ENCODE measurements around the gene BCL6.

- no peak for TF ChIP-seq GLIS3 (CRISPR knock-in tag; IDR thresholded peaks at IDR 0.05)
- no peak for TF ChIP-seq ZC3H10 (CRISPR knock-in tag; IDR thresholded peaks at IDR 0.05)
- no peak for TF ChIP-seq POU6F1 (CRISPR knock-in tag; IDR thresholded peaks at IDR 0.05; ENCODE audit: borderline replicate concordance, low read depth)
- no peak for TF ChIP-seq ESRRG (CRISPR knock-in tag; IDR thresholded peaks at IDR 0.05)
- TF ChIP-seq CSDC2 (CRISPR knock-in tag; IDR thresholded peaks at IDR 0.05) = no peak
- no peak for TF ChIP-seq ARNTL (CRISPR knock-in tag; IDR thresholded peaks at IDR 0.05; ENCODE audit: borderline replicate concordance, low read depth)
- no peak for TF ChIP-seq PATZ1 (CRISPR knock-in tag; IDR thresholded peaks at IDR 0.05; ENCODE audit: borderline replicate concordance)
- no peak for TF ChIP-seq ZFP3 (CRISPR knock-in tag; IDR thresholded peaks at IDR 0.05)
- no peak for TF ChIP-seq ZFP30 (CRISPR knock-in tag; IDR thresholded peaks at IDR 0.05)
- TF ChIP-seq RARB (CRISPR knock-in tag; IDR thresholded peaks at IDR 0.05) = no peak
- TF ChIP-seq TOX (CRISPR knock-in tag; IDR thresholded peaks at IDR 0.05; ENCODE audit: borderline replicate concordance) = no peak
- no peak for TF ChIP-seq PPARA (CRISPR knock-in tag; IDR thresholded peaks at IDR 0.05; ENCODE audit: borderline replicate concordance)
- TF ChIP-seq ISL1 (CRISPR knock-in tag; IDR thresholded peaks at IDR 0.05) = no peak
- no peak for TF ChIP-seq TSHZ2 (CRISPR knock-in tag; IDR thresholded peaks at IDR 0.05)
Measured at GRCh38 chr3:187684444-187684843, 60.8 kb downstream of the BCL6 start.
